Stimulated activated CD8-positive, alpha-beta memory T cell treated with anti-CD3 and anti-CD28 coated beads, Interleukin-7, amount 100 ng/mL, for 24 hours (primary cell): Measurements from ENCODE around the gene PDPK1.
A peak's percentile ranks its signal among the peaks of the same experiment; 100 is the strongest.
"Not testable (repeated sequence)": the region's sequence is repeated elsewhere in the genome, so short reads cannot be mapped to it uniquely, and the experiment has no call there.

Experiments used
- DNase-seq: peaks from one replicate; pipeline ENCODE4 v3.0.0-alpha.2; 2020; ENCODE audit warnings: low read depth

The PDPK1 gene

GRCh38 chr16:2540912-2541311 is 3.1 kb downstream of the PDPK1 start:
- DNase-seq, result not testable (repeated sequence)

- DNase-seq, result not testable (repeated sequence)
Observed at GRCh38 chr16:2541409-2541808, 3.6 kb downstream of the PDPK1 start.

GRCh38 chr16:2543771-2544170 is 6.0 kb downstream of the PDPK1 start:
- DNase-seq, result not testable (repeated sequence)

GRCh38 chr16:2550283-2550878 is 12.6 kb downstream of the PDPK1 start:
- not testable (repeated sequence) for DNase-seq

GRCh38 chr16:2551420-2551889 is 13.6 kb downstream of the PDPK1 start:
- not testable (repeated sequence) for DNase-seq

- not testable (repeated sequence) for DNase-seq
Observed at GRCh38 chr16:2554709-2555425, 17.0 kb downstream of the PDPK1 start.

GRCh38 chr16:2557150-2557549 is 19.3 kb downstream of the PDPK1 start:
- DNase-seq, result not testable (repeated sequence)

DNA sequence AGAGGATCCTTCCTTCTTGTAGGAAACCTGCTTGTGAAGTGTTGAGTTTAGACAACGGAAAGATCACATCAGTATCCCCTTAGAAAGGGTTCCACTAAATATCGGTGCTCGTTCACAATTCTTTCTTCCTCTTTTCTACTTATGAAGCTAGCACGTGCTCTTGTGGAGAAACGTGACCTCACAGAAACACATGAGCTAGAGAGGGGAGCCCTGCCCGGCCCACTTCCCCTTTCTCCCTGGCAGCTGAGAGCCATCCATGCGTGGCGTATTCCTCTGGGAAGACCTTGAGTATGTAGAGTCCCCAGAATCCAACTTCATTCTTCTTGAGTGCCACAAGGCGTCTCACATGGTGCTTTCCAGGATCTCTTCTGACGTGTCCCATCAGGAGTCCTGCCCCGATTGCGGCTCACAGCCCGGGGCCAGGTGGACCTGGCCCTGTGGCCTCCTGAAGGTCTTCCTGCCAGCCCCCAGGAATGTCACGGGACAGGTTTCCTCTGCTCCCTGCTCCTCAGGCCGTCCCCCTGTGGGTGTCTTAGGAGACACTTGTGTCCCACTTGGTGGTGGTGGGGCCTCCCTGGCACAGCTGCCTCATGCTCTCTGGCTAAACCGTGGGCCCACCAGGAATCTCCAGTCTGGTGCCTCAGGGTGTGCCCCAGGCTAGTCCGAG is 22.4 kb downstream of the PDPK1 start:
- DNase-seq, result not testable (repeated sequence)

- DNase-seq, result peak; percentile 26
Observed at GRCh38 chr16:2560798-2561133, 22.9 kb downstream of the PDPK1 start.

GRCh38 chr16:2567506-2567905 is 29.7 kb downstream of the PDPK1 start:
- DNase-seq, result not testable (repeated sequence)

- DNase-seq, result not testable (repeated sequence)
Observed at GRCh38 chr16:2568573-2568972, 30.8 kb downstream of the PDPK1 start.

- DNase-seq, result not testable (repeated sequence)
Observed at GRCh38 chr16:2572704-2573103, 34.9 kb downstream of the PDPK1 start.

DNA sequence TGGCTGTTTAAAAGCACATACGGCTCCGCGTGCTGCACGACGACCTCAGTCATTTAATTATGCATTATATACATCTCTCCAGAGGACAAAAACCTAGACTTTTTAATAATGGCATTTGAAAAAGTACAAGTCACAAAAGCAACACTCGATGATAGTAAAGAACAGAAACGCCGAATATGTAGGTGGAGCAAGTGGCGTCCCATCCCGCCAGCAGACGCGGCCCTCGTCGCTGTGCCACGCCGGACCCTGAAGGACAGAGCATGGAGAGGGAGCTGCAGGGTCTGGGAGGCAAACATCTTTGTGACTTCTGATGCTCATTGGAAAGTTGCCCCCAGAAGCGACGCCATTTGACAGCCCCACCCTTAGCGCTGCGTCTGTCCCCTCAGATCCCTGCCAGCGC is 38.0 kb downstream of the PDPK1 start:
- not testable (repeated sequence) for DNase-seq

- DNase-seq, result not testable (repeated sequence)
Observed at GRCh38 chr16:2577044-2577443, 39.2 kb downstream of the PDPK1 start.

DNA sequence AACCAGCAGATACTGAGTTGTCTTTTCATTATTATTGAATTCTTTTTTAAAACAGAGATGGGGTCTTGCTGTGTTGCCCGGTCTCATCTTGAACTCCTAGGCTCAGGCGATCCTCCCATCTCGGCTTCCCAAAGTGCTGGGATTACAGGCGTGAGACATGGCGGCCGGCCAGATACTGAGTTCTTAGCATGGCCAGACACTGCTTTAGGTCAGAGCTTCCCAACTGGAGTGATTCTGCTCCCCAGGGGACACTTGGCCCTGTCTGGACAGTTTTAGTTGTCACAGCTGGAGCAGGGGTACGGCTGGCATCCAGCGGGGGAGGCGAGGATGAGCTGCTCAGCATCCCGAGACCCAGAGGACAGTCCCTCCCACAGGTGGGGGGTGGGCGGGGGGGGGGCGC is 41.1 kb downstream of the PDPK1 start:
- DNase-seq, result not testable (repeated sequence)

DNA sequence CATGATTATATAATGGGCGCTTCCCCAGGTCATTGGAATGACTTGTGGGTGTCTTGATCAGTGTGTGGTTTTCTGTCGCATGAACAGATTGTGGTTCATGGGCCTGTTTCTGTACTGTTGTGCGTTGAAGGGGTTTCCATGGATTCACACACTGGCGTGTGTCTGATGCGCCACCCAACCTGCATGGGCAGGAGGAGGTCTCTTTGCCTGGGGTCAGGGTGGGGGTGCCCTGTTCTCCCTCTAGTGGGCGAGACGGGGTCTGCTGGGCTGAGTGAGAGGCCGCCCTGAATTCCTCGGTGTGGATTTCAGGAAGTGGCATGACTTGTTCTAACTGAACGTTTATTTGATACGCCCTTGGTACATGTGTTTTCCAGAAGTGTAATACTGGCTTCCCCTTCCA is 42.3 kb downstream of the PDPK1 start:
- DNase-seq, result not testable (repeated sequence)

GRCh38 chr16:2580818-2581217 is 43.0 kb downstream of the PDPK1 start:
- not testable (repeated sequence) for DNase-seq

DNA sequence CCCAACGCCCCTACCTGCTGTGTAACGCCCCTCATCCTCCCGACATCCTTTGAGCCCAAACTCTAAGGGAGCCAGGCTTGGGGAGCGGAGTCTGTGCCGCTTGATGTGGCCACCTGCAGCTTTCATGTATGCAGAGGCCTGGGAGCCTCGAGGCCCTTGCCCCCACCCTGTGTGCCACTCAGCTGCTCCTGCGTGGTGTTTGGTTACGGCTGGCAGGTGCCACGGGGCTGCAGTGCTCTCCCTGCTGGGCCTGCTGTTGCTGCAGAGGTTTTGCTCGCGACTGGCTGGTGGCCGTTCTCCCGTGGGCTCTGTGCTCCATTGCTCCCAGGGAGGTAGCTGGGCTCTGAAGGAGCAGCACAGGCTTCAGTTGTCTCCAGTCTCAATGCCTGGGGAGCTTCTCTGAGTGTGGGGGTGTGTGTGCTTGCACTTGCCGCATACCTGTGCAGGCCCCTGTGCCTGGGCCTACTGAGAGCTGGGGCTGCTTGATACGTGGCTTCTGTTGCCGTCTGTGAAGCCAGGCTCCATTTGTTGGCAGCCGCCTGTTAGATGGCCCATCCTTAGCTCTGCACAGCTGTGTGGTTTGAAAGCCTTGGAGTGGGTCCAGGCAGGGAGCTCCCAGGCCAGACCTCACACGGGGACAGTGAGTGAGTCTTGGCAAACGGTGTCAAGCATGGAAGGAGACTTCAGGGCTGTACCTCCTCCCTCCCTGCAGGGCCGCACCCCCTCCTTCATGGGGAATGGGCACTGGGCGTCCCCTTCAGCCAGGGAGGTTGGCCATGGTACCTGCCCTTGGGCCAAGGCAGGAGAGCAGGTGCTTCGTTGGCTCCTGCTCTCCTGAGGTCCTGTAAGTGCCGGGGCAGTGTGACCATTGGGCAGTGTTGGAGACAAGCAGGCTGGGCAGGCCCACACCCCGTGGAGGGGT is 47.2 kb downstream of the PDPK1 start:
- no peak for DNase-seq

DNA sequence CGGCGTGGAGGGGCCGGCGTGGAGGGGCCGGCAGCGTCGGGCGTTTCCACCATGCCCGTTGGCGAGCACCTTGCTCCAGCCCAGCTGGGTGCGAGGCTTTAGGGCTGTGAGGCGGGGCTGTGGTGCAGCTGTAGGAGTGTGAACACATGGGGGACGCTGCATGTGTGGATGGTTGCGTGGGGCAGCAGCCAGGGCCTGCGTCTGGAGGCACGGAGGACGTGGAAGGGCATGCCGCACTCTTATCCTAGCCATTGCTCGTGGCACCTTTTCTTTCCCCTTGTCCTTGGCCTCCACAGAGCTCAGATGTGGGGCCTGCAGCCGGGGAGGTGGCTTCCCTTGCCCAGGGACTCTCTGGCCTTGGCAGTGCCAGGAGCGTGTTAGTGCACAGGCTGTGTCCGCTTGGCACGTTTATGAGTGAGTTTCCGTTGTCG is 47.8 kb downstream of the PDPK1 start:
- no peak for DNase-seq

DNA sequence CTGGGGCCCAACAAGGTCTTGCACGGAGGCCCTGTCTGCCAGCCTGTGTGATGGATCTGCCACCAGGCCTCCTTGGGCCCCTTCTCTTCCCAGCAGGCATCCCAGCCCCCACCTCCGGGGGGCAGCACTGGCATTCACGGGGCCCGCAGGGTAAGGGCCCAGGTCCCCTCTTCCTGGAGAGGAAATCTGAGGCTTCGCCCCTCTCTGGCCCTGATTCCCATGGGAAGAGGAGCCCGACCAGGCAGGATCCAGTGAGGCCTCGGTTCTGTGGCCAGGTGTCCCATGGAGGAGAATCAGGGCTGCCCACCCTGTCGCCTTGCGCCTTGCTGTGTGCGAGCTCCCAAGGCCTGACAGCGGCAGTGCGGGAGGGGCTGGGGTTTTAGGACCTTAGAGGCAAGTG is 48.4 kb downstream of the PDPK1 start:
- no peak for DNase-seq

GRCh38 chr16:2586901-2587480 is 49.2 kb downstream of the PDPK1 start:
- DNase-seq, result no peak
